WERI-Rb-1 (cell line): Measurements from ENCODE around the gene ACOXL.

Experiments used
- DNase-seq: peaks from one replicate; pipeline ENCODE4 v3.0.0-alpha.2; 2020
- H3K27ac ChIP-seq: fragments of 250-450 bp; sonication (Bioruptor Pico); 2 replicates; pipeline ENCODE4 v1.5.1; 2020; ENCODE audit warnings: mild to moderate bottlenecking, moderate library complexity
- H3K27me3 ChIP-seq: fragments of 250-450 bp; sonication (Bioruptor Pico); 2 replicates; pipeline ENCODE4 v1.5.1; 2021; ENCODE audit warnings: mild to moderate bottlenecking, low read depth, moderate library complexity; ENCODE audit not compliant: insufficient read depth, severe bottlenecking
- H3K36me3 ChIP-seq: fragments of 250-450 bp; sonication (Bioruptor Pico); 2 replicates; pipeline ENCODE4 v1.5.1; 2020; ENCODE audit warnings: mild to moderate bottlenecking, moderate library complexity
- H3K4me3 ChIP-seq: 2 replicates; pipeline ENCODE4 v1.5.1; 2011; ENCODE audit warnings: low read depth, mild to moderate bottlenecking, control low read depth, low read length
- H3K9me3 ChIP-seq: fragments of 250-450 bp; sonication (Bioruptor Pico); 2 replicates; pipeline ENCODE4 v1.5.1; 2021; ENCODE audit warnings: mild to moderate bottlenecking, moderate library complexity; ENCODE audit not compliant: severe bottlenecking
- CTCF ChIP-seq: IDR thresholded peaks from 2 replicates; pipeline ENCODE4 v1.5.1; 2011; ENCODE audit warnings: low read depth, mild to moderate bottlenecking, control low read depth, inconsistent platforms, low read length

The ACOXL gene

GRCh38 chr2:110906613-110907298, 174.4 kb downstream of the ACOXL start:
- Histone ChIP-seq H3K27me3 (peaks cover 71% of the 10 kb centered on the region), H3K27ac (no peak overlapping the region), H3K9me3 (no peaks in the 10 kb centered on the region), H3K36me3 (no peaks in the 10 kb centered on the region), H3K4me3 (no peak overlapping the region)
- no peak for DNase-seq
- TF ChIP-seq CTCF: no peak

GRCh38 chr2:110909501-110909900, 177.1 kb downstream of the ACOXL start:
- Histone ChIP-seq H3K27ac (no peak overlapping the region), H3K9me3 (no peaks in the 10 kb centered on the region), H3K36me3 (no peaks in the 10 kb centered on the region), H3K4me3 (no peak overlapping the region), H3K27me3 (peaks cover 48% of the 10 kb centered on the region)
- no peak for DNase-seq
- TF ChIP-seq CTCF: no peak

- no peak for TF ChIP-seq CTCF
- DNase-seq: no peak
Measured at GRCh38 chr2:110910423-110910822, 178.1 kb downstream of the ACOXL start.

GRCh38 chr2:110919738-110920137, 187.4 kb downstream of the ACOXL start:
- H3K36me3 ChIP-seq: no peaks in the 10 kb centered on the region
- no peak for TF ChIP-seq CTCF
- DNase-seq: no peak
- no peak overlapping the region for H3K4me3 ChIP-seq
- no peak overlapping the region for H3K27ac ChIP-seq
- H3K9me3 ChIP-seq: no peaks in the 10 kb centered on the region
- peaks cover 28% of the 10 kb centered on the region for H3K27me3 ChIP-seq

More at GRCh38 chr2:110910423-110910822, 178.1 kb downstream of the ACOXL start:
- peaks cover 42% of the 10 kb centered on the region for H3K27me3 ChIP-seq
- H3K36me3 ChIP-seq: no peaks in the 10 kb centered on the region
- no peak overlapping the region for H3K4me3 ChIP-seq
- no peaks in the 10 kb centered on the region for H3K9me3 ChIP-seq
- no peak overlapping the region for H3K27ac ChIP-seq

GRCh38 chr2:110925479-110925878, 193.1 kb downstream of the ACOXL start:
- Histone ChIP-seq H3K27me3 (peaks cover 49% of the 10 kb centered on the region), H3K9me3 (no peaks in the 10 kb centered on the region), H3K36me3 (no peaks in the 10 kb centered on the region), H3K4me3 (no peak overlapping the region), H3K27ac (no peak overlapping the region)
- TF ChIP-seq CTCF: no peak
- DNase-seq: no peak

- DNase-seq: no peak
- H3K36me3 ChIP-seq: no peaks in the 10 kb centered on the region
- no peak overlapping the region for H3K4me3 ChIP-seq
- no peak for TF ChIP-seq CTCF
- H3K27me3 ChIP-seq: peaks cover 52% of the 10 kb centered on the region
- no peaks in the 10 kb centered on the region for H3K9me3 ChIP-seq
- no peak overlapping the region for H3K27ac ChIP-seq
Measured at GRCh38 chr2:110927526-110927925, 195.2 kb downstream of the ACOXL start.
